Liver (tissue), 9 donors: ENCODE measurements around the gene NLGN1. TPM values are rescaled to one million over a fixed set of nuclear protein-coding genes. Genes with fewer than 3 reads are reported as not detected.

ENCODE experiments used
- DNase-seq: peaks from one replicate; pipeline ENCODE4 v3.0.0-alpha.2; 2017; ENCODE audit warnings: low spot score
- H3K27ac ChIP-seq, 2 donors: one replicate each; pipeline ENCODE4 v1.7.0; 2013; ENCODE audit warnings: inconsistent platforms in 2 of 2, low read length in 2 of 2, control low read depth in 1 of 2, low read depth in 1 of 2, mild to moderate bottlenecking in 1 of 2
- H3K27me3 ChIP-seq, 4 donors: one replicate each; pipeline versions ENCODE4 v1.6.1 to v1.7.0; 2013; ENCODE audit warnings: low read length in 3 of 4, inconsistent platforms in 1 of 4, mild to moderate bottlenecking in 1 of 4, moderate library complexity in 1 of 4; ENCODE audit not compliant: control insufficient read depth in 4 of 4, insufficient read depth in 4 of 4
- H3K36me3 ChIP-seq, 4 donors: one replicate each; pipeline versions ENCODE4 v1.6.1 to v1.7.0; 2013; ENCODE audit warnings: low read length in 3 of 4, mild to moderate bottlenecking in 3 of 4, low read depth in 1 of 4, moderate library complexity in 1 of 4; ENCODE audit not compliant: control insufficient read depth in 4 of 4, insufficient read depth in 3 of 4
- H3K4me1 ChIP-seq, 4 donors: one replicate each; pipeline versions ENCODE4 v1.6.1 to v1.7.0; 2013; ENCODE audit warnings: low read length in 3 of 4, mild to moderate bottlenecking in 3 of 4, moderate library complexity in 1 of 4; ENCODE audit not compliant: control insufficient read depth in 4 of 4, insufficient read depth in 4 of 4
- H3K4me3 ChIP-seq, 3 donors: one replicate each; pipeline versions ENCODE4 v1.6.1 to v1.7.0; 2013; ENCODE audit warnings: low read length in 3 of 3, control low read depth in 1 of 3, low read depth in 1 of 3, mild to moderate bottlenecking in 1 of 3
- H3K9ac ChIP-seq, 2 donors: one replicate each; pipeline ENCODE4 v1.7.0; 2013; ENCODE audit warnings: low read length in 2 of 2, mild to moderate bottlenecking in 2 of 2, moderate library complexity in 2 of 2, control low read depth in 1 of 2, low read depth in 1 of 2
- H3K9me3 ChIP-seq, 4 donors: one replicate each; pipeline versions ENCODE4 v1.6.1 to v1.7.0; 2013; ENCODE audit warnings: low read length in 3 of 4; ENCODE audit not compliant: control insufficient read depth in 4 of 4
- EGR1 ChIP-seq, 2 donors: IDR thresholded peaks; 2 replicates each; pipeline ENCODE4 v1.6.1; 2016 to 2018; ENCODE audit warnings: antibody characterized with exemption in 2 of 2, low read depth in 2 of 2
- FOXA1 ChIP-seq: IDR thresholded peaks from 2 replicates; pipeline ENCODE4 v1.6.1; 2016; ENCODE audit warnings: antibody characterized with exemption
- GABPA ChIP-seq, 2 donors: IDR thresholded peaks in 1 of 2; conservative IDR thresholded peaks in 1 of 2; 2 replicates each; pipeline ENCODE4 v1.6.1; 2016; ENCODE audit warnings: antibody characterized with exemption in 2 of 2, mild to moderate bottlenecking in 1 of 2, moderate library complexity in 1 of 2
- HNF4A ChIP-seq, 2 donors: conservative IDR thresholded peaks; 2 replicates each; pipeline ENCODE4 v1.6.1; 2016; ENCODE audit warnings: antibody characterized with exemption in 2 of 2, mild to moderate bottlenecking in 2 of 2
- HNF4G ChIP-seq: IDR thresholded peaks from 2 replicates; pipeline ENCODE4 v1.6.1; 2016; ENCODE audit warnings: antibody characterized with exemption
- JUND ChIP-seq, 2 donors: IDR thresholded peaks; 2 replicates each; pipeline ENCODE4 v1.6.1; 2016; ENCODE audit warnings: antibody characterized with exemption in 2 of 2
- NR2F2 ChIP-seq: IDR thresholded peaks from 2 replicates; pipeline ENCODE4 v1.6.1; 2016; ENCODE audit warnings: antibody characterized with exemption
- RAD21 ChIP-seq, 2 donors: IDR thresholded peaks; 2 replicates each; pipeline ENCODE4 v1.6.1; 2016; ENCODE audit warnings: antibody characterized with exemption in 2 of 2, mild to moderate bottlenecking in 2 of 2
- RXRA ChIP-seq, 2 donors: IDR thresholded peaks; 2 replicates each; pipeline ENCODE4 v1.6.1; 2017 to 2018; ENCODE audit warnings: antibody characterized with exemption in 2 of 2, mild to moderate bottlenecking in 1 of 2
- SP1 ChIP-seq: IDR thresholded peaks from 2 replicates; pipeline ENCODE4 v1.6.1; 2018; ENCODE audit warnings: antibody characterized with exemption, mild to moderate bottlenecking
- TAF1 ChIP-seq: conservative IDR thresholded peaks from 2 replicates; pipeline ENCODE4 v1.6.1; 2016; ENCODE audit warnings: antibody characterized with exemption, mild to moderate bottlenecking
- YY1 ChIP-seq: IDR thresholded peaks from 2 replicates; pipeline ENCODE4 v1.6.1; 2016; ENCODE audit warnings: antibody characterized with exemption, mild to moderate bottlenecking
- WGBS: extraction: QIAGEN DNeasy Blood & Tissue Kit; methylation state at CpG from one replicate; pipeline ENCODE4 v1.1.7; 2013; 5-methylcytosine and 5-hydroxymethylcytosine counted together
- polyA plus RNA-seq, 2 donors: library from polyadenylated mRNA; stranded (reverse) in 1 of 2; unstranded in 1 of 2; fragments of 200-250 nt in 1 of 2; fragments of >200 nt in 1 of 2; fragmentation: Nextera tagmentation in 1 of 2; extraction: Ambion mirVana in 1 of 2; gene quantifications; one replicate each; pipeline versions ENCODE4 v1.2.1 to v1.2.3, GENCODE V29; 2013 to 2015
- total RNA-seq, 2 donors: library from RNA; depleted of rRNA; stranded (reverse); fragments of >200 nt; gene quantifications; one replicate each; pipeline ENCODE4 v1.2.3, GENCODE V29; 2014
- TF ChIP-seq, protein P1 (sequence below): fragments of 150-350 bp; IDR thresholded peaks from 2 replicates; pipeline ENCODE4 v1.5.1; 2017; ENCODE audit warnings: improper control_type of control experiment, low read depth, low read length; ENCODE audit not compliant: missing input control
- TF ChIP-seq, protein P2 (sequence below): IDR thresholded peaks from 2 replicates; pipeline ENCODE4 v1.6.1; 2016; ENCODE audit warnings: antibody characterized with exemption
- TF ChIP-seq, protein P3 (sequence below): IDR thresholded peaks from 2 replicates; pipeline ENCODE4 v1.6.1; 2016; ENCODE audit warnings: antibody characterized with exemption
- TF ChIP-seq, protein P4 (sequence below): IDR thresholded peaks from 2 replicates; pipeline ENCODE4 v1.6.1; 2016; ENCODE audit warnings: antibody characterized with exemption
- TF ChIP-seq, protein P5 (sequence below): IDR thresholded peaks from 2 replicates; pipeline ENCODE4 v1.6.1; 2016; ENCODE audit warnings: antibody characterized with exemption, mild to moderate bottlenecking
- donor health status: healthy.
- donor health status: healthy.
- donor health status: healthy.
- donor health status: healthy.
- donor health status: healthy.

Gene NLGN1
- total and polyA plus RNA-seq, 4 donors = 0.02 to 0.67 (median 0.37) TPM; not detected in 1

DNA sequence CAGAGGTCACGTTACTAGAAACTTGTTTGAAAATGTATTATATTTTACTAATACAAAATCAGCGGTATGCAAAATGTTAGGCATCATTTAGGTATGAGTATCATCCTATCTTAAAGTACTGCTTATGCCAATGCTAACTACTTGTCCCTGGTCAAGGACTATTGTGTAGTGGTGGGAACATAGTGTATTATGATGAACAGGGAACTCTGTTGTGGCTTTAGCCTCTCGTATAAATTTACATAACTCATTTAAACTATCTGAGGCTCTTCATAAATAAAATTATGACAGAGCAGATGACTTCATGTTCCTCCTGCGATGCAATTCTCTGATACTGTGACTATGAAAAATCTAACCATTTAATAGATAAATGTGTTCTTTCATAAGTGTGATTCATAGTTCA is 451.9 kb downstream of the NLGN1 start:
- WGBS = 62% methylated on average over 4 of the region's 4 CpGs
- TF ChIP-seq, protein P1, sequence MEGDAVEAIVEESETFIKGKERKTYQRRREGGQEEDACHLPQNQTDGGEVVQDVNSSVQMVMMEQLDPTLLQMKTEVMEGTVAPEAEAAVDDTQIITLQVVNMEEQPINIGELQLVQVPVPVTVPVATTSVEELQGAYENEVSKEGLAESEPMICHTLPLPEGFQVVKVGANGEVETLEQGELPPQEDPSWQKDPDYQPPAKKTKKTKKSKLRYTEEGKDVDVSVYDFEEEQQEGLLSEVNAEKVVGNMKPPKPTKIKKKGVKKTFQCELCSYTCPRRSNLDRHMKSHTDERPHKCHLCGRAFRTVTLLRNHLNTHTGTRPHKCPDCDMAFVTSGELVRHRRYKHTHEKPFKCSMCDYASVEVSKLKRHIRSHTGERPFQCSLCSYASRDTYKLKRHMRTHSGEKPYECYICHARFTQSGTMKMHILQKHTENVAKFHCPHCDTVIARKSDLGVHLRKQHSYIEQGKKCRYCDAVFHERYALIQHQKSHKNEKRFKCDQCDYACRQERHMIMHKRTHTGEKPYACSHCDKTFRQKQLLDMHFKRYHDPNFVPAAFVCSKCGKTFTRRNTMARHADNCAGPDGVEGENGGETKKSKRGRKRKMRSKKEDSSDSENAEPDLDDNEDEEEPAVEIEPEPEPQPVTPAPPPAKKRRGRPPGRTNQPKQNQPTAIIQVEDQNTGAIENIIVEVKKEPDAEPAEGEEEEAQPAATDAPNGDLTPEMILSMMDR = no peak
- no peak for TF ChIP-seq HNF4A (conservative IDR thresholded peaks at IDR 0.05)
- TF ChIP-seq RXRA (IDR thresholded peaks at IDR 0.05) = no peak
- TF ChIP-seq YY1 = no peak
- no peak for TF ChIP-seq SP1
- TF ChIP-seq, protein P2, sequence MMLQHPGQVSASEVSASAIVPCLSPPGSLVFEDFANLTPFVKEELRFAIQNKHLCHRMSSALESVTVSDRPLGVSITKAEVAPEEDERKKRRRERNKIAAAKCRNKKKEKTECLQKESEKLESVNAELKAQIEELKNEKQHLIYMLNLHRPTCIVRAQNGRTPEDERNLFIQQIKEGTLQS = no peak
- TF ChIP-seq, protein P3, sequence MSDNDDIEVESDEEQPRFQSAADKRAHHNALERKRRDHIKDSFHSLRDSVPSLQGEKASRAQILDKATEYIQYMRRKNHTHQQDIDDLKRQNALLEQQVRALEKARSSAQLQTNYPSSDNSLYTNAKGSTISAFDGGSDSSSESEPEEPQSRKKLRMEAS = no peak
- no peak for TF ChIP-seq TAF1
- no peaks in the 10 kb centered on the region for H3K9me3 ChIP-seq
- no peaks in the 10 kb centered on the region for H3K27me3 ChIP-seq
- H3K36me3 ChIP-seq = no peaks in the 10 kb centered on the region
- no peaks in the 10 kb centered on the region for H3K4me1 ChIP-seq
- no peak overlapping the region for H3K27ac ChIP-seq
- DNase-seq = no peak
- no peak overlapping the region for H3K4me3 ChIP-seq
- H3K9ac ChIP-seq = no peak overlapping the region

DNA sequence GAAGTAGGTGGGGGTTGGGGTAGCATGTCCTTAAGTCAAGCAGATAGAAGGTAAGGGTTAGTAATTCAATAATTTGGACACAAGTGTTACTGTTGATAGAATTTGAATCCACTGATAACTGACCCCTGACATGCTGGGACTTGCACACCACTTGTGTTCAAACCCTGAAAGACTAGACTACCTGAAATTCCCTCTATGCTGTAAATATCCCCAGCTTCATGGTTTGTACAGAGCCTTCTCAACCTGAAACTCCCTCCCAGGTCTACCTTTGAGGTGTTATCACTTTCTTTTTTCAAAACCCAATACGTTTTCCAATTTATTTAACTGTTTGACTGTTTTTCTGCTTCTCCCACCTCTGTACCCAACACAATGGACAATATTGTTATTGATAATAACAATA is 459.6 kb downstream of the NLGN1 start:
- no peaks in the 10 kb centered on the region for H3K4me1 ChIP-seq
- peaks cover 0 to 2% (median 0%) of the 10 kb centered on the region in 4 donors for H3K9me3 ChIP-seq
- 52% methylated on average over 1 of the region's 1 CpG for WGBS
- no peaks in the 10 kb centered on the region for H3K27me3 ChIP-seq
- TF ChIP-seq HNF4G = no peak
- no peak for TF ChIP-seq JUND (IDR thresholded peaks at IDR 0.05)
- TF ChIP-seq RXRA (IDR thresholded peaks at IDR 0.05) = no peak
- no peak for TF ChIP-seq TAF1
- no peak for TF ChIP-seq EGR1 (IDR thresholded peaks at IDR 0.05; ENCODE audit: low read depth in 2 of 2)
- TF ChIP-seq YY1 = no peak
- no peak for TF ChIP-seq GABPA (IDR thresholded peaks at IDR 0.05 in 1 of 2, conservative IDR thresholded peaks at IDR 0.05 in 1 of 2)
- TF ChIP-seq NR2F2 = no peak
- no peak for TF ChIP-seq HNF4A (conservative IDR thresholded peaks at IDR 0.05)
- TF ChIP-seq, protein P4, sequence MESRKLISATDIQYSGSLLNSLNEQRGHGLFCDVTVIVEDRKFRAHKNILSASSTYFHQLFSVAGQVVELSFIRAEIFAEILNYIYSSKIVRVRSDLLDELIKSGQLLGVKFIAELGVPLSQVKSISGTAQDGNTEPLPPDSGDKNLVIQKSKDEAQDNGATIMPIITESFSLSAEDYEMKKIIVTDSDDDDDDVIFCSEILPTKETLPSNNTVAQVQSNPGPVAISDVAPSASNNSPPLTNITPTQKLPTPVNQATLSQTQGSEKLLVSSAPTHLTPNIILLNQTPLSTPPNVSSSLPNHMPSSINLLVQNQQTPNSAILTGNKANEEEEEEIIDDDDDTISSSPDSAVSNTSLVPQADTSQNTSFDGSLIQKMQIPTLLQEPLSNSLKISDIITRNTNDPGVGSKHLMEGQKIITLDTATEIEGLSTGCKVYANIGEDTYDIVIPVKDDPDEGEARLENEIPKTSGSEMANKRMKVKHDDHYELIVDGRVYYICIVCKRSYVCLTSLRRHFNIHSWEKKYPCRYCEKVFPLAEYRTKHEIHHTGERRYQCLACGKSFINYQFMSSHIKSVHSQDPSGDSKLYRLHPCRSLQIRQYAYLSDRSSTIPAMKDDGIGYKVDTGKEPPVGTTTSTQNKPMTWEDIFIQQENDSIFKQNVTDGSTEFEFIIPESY = no peak
- no peak for TF ChIP-seq FOXA1
- TF ChIP-seq, protein P1 = no peak
- TF ChIP-seq, protein P3 = no peak
- TF ChIP-seq, protein P5, sequence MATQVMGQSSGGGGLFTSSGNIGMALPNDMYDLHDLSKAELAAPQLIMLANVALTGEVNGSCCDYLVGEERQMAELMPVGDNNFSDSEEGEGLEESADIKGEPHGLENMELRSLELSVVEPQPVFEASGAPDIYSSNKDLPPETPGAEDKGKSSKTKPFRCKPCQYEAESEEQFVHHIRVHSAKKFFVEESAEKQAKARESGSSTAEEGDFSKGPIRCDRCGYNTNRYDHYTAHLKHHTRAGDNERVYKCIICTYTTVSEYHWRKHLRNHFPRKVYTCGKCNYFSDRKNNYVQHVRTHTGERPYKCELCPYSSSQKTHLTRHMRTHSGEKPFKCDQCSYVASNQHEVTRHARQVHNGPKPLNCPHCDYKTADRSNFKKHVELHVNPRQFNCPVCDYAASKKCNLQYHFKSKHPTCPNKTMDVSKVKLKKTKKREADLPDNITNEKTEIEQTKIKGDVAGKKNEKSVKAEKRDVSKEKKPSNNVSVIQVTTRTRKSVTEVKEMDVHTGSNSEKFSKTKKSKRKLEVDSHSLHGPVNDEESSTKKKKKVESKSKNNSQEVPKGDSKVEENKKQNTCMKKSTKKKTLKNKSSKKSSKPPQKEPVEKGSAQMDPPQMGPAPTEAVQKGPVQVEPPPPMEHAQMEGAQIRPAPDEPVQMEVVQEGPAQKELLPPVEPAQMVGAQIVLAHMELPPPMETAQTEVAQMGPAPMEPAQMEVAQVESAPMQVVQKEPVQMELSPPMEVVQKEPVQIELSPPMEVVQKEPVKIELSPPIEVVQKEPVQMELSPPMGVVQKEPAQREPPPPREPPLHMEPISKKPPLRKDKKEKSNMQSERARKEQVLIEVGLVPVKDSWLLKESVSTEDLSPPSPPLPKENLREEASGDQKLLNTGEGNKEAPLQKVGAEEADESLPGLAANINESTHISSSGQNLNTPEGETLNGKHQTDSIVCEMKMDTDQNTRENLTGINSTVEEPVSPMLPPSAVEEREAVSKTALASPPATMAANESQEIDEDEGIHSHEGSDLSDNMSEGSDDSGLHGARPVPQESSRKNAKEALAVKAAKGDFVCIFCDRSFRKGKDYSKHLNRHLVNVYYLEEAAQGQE = no peak
- TF ChIP-seq SP1 = no peak
- TF ChIP-seq RAD21 (IDR thresholded peaks at IDR 0.05) = no peak
- H3K9ac ChIP-seq = no peak overlapping the region
- H3K36me3 ChIP-seq = no peaks in the 10 kb centered on the region
- H3K4me3 ChIP-seq = no peak overlapping the region
- DNase-seq = no peak
- no peak overlapping the region for H3K27ac ChIP-seq
